ENCODE measurements around the gene LIN7C. TPM values are rescaled to one million over a fixed set of nuclear protein-coding genes. Genes with fewer than 3 reads are reported as not detected.

Gene LIN7C
- total and polyA plus RNA-seq, 2 of the 8 experiments (the other 6 are each of a cell fraction or from before 2014, with no cell fraction given) = 10.5 to 42.7 TPM

DNA sequence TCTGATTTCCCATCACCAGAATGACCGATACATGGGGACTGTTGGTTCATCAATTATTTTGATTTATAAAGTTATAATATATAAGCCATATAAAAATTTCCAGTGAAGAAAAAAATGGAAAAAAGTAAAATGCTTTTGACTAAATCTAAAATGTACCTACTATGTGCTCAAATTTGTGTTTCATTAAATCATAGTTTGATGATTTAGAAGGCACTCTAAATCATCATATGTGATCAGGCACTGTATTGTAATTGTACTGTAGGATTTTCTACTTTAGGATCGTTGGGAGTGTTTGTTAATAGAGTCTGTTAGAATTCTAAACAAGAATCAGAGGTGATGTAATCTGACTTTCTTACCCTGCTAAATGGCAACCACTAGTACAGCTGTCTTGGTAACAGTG lies 2.4 kb downstream of the LIN7C start:
- H3K79me2 ChIP-seq (ENCODE audit: control insufficient read depth in 1 of 2, insufficient read depth in 2 of 2, low read length in 2 of 2) = peaks cover 3 to 38% of the 10 kb centered on the region in 2 experiments
- H2BK5ac ChIP-seq (ENCODE audit: low read depth, low read length) = no peak overlapping the region
- no peak overlapping the region for H3K4me2 ChIP-seq (ENCODE audit: insufficient read depth in 1 of 2, low read depth in 2 of 2, low read length in 2 of 2)
- H2BK12ac ChIP-seq (ENCODE audit: low read depth, low read length) = no peak overlapping the region
- no peak overlapping the region for H3K14ac ChIP-seq (ENCODE audit: insufficient read length)
- ChIA-PET POLR2A (ENCODE audit: partially characterized antibody) (interaction anchor here (1.0 kb wide), 1 partner anchor 119 kb away, joined by 3 read pairs; no protein-coding TSS in a partner anchor), CTCF (ENCODE audit: partially characterized antibody) (no interaction called here)
- H3K23ac ChIP-seq (ENCODE audit: insufficient read length) = no peak overlapping the region
- H4K20me1 ChIP-seq (replicated peaks in 1 of 2; ENCODE audit: control insufficient read depth in 1 of 2, insufficient read depth in 2 of 2, low read length in 2 of 2) = peaks cover 0 to 8% of the 10 kb centered on the region in 2 experiments
- no peak overlapping the region for H3K27ac ChIP-seq (ENCODE audit: low read depth, low read length)
- TF ChIP-seq SAP30 (IDR thresholded peaks at IDR 0.05; ENCODE audit: insufficient read depth, insufficient replicate concordance, low read length) = no peak
- H3K4me3 ChIP-seq (ENCODE audit: extremely low read depth in 1 of 4, insufficient read depth in 2 of 4, low read depth in 3 of 4, low read length in 4 of 4) = no peak overlapping the region
- no peak overlapping the region for H2BK120ac ChIP-seq (replicated peaks; ENCODE audit: low read depth, low read length)
- H4K8ac ChIP-seq (ENCODE audit: extremely low read depth, insufficient read depth, low read length) = no peak overlapping the region
- no peak overlapping the region for H3K9ac ChIP-seq (replicated peaks in 1 of 4; ENCODE audit: extremely low read depth in 1 of 4, low read depth in 3 of 4, low read length in 3 of 4)
- H3K27me3 ChIP-seq (replicated peaks in 1 of 4; ENCODE audit: control insufficient read depth in 3 of 4, extremely low read depth in 1 of 4, insufficient read depth in 3 of 4, low read length in 3 of 4) = no peaks in the 10 kb centered on the region
- WGBS, 2 experiments (ENCODE audit: extremely low coverage in 1 of 2, insufficient coverage in 1 of 2, insufficient read length in 1 of 2, insufficient replicate concordance in 2 of 2, low coverage in 1 of 2, low lambda C conversion rate in 2 of 2, missing lambda C conversion rate in 1 of 2) = 94% methylated on average over 2 of the region's 2 CpGs; no CpG with 5 or more reads in 1 of the 2 experiments
- no peak overlapping the region for H2BK15ac ChIP-seq (ENCODE audit: low read length)
- no peak overlapping the region for H3K18ac ChIP-seq (ENCODE audit: extremely low read depth, low read length)
- H3K79me1 ChIP-seq (ENCODE audit: low read depth, low read length) = peaks cover 10% of the 10 kb centered on the region; the same call in 1 of the 2 replicates
- no peak overlapping the region for H2AFZ ChIP-seq (ENCODE audit: low read length)
- no peak for DNase-seq (ENCODE audit: low read depth in 1 of 2, low spot score in 2 of 2)
- H4K5ac ChIP-seq (ENCODE audit: insufficient read length, low read depth, low read length) = no peak overlapping the region
- H2BK20ac ChIP-seq (ENCODE audit: low read length) = no peak overlapping the region
- no peak overlapping the region for H3K56ac ChIP-seq (replicated peaks; ENCODE audit: insufficient read length, low read depth, low read length)
- no peaks in the 10 kb centered on the region for H3K9me3 ChIP-seq (ENCODE audit: insufficient read depth in 2 of 2, low read depth in 1 of 2, low read length in 1 of 2)
- H4K91ac ChIP-seq (replicated peaks; ENCODE audit: insufficient read length, low read length) = no peak overlapping the region
- H3K23me2 ChIP-seq (ENCODE audit: low read depth, low read length) = peaks cover 10% of the 10 kb centered on the region
- H3K4ac ChIP-seq (replicated peaks; ENCODE audit: insufficient read length, low read depth, low read length) = no peak overlapping the region
- FAIRE-seq = no peak
- no peak overlapping the region for H2AK5ac ChIP-seq (ENCODE audit: low read depth, low read length)
- peaks cover 2 to 25% (median 7%) of the 10 kb centered on the region in 4 experiments; a peak in 5 of 8 replicates for H3K36me3 ChIP-seq (ENCODE audit: control insufficient read depth in 2 of 4, insufficient read depth in 4 of 4, low read length in 3 of 4)
- peaks cover 2 to 5% (median 3%) of the 10 kb centered on the region in 4 experiments; a peak in 5 of 7 replicates for H3K4me1 ChIP-seq (replicated peaks in 1 of 4; ENCODE audit: control insufficient read depth in 3 of 4, insufficient read depth in 4 of 4, low read length in 3 of 4)
